Astrocyte of the cerebellum (primary cell): Measurements from ENCODE around the gene KDM8.

Experiments used
- DNase-seq: peaks from one replicate; pipeline ENCODE4 v3.0.0-alpha.2; 2011; ENCODE audit warnings: low read depth
- H3K4me3 ChIP-seq: 2 replicates; pipeline ENCODE4 v1.5.1; 2011; ENCODE audit warnings: mild to moderate bottlenecking, low read depth, low read length, moderate library complexity
- CTCF ChIP-seq: IDR thresholded peaks from 2 replicates; pipeline ENCODE4 v1.5.1; 2012; ENCODE audit warnings: low read length, low read depth, moderate library complexity, mild to moderate bottlenecking; ENCODE audit errors: missing control alignments
- in situ Hi-C: cut with HindIII; loops from 2 replicates; pipeline ENCODE4 v1.10.0; 2017; ENCODE audit warnings: low sequenced_read_pairs

The KDM8 gene

DNA sequence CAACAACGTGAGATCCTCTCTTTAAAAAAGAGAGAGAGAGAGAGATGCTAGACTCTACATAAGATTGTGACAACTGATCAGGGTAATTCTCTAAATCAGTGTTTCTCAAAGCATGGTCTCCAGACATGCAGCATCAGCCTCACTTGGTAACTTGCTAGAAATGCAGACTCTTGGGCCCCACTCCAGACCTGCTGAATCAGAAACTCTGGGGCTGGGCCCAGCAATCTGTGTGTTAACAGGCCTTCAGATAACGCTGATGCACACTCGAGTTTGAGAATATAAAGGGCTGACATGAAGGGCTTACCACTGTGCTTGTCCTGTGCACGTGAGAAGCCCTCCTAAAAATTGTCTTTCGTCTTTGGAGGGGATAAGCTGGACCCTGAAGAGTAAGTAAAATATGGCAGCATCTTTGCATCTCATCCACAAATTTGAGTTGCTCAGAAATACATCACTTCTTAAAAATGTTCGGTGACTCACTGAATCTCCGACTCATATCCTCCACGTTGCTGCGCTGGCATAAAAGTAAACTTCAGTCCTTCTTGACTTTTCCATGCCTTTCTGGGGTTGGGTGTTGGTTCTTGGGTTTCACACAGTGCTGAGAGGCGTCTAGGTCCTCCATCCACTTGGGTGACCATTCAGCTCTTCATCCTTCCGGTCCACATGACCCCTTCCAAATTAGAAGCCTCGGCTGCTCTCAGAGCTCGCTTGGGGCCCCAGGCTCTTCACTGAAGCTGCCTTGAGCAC is 26.1 kb upstream of the KDM8 start:
- DNase-seq: peak; percentile 8
- in situ Hi-C loops: no loop called here
- no peak overlapping the region for H3K4me3 ChIP-seq

GRCh38 chr16:27179500-27180072 is 23.7 kb upstream of the KDM8 start:
- peak; percentile 85 for TF ChIP-seq CTCF
- in situ Hi-C loops: no loop called here
- DNase-seq: peak; percentile 16
- no peak overlapping the region for H3K4me3 ChIP-seq

More for the DNA sequence above, 26.1 kb upstream of the KDM8 start:
- no peak for TF ChIP-seq CTCF

GRCh38 chr16:27181019-27181790 is 22.1 kb upstream of the KDM8 start:
- no peak for DNase-seq
- in situ Hi-C loops: no loop called here
- no peak overlapping the region for H3K4me3 ChIP-seq
- TF ChIP-seq CTCF: no peak

GRCh38 chr16:27182906-27183405 is 20.4 kb upstream of the KDM8 start:
- H3K4me3 ChIP-seq: no peak overlapping the region
- no peak for DNase-seq
- in situ Hi-C loops: no loop called here
- TF ChIP-seq CTCF: no peak

DNA sequence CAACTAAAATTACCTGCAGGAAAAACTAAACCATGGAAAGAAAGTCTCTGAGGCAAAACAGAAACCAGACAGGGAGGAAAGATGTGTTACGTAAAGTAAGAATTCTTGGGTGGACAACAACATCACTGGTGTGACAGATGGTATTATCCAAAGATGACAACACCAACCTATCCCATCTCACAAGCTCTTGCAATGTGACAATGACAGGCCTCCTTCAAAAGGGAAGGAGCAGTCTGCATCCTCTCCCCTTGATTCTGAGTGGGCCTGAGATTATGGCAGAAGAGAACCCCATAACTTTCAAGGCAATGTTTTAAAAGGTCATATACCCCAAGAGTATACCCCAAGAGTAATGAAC is 17.6 kb upstream of the KDM8 start:
- in situ Hi-C loops: no loop called here
- no peak overlapping the region for H3K4me3 ChIP-seq
- no peak for DNase-seq
- no peak for TF ChIP-seq CTCF

GRCh38 chr16:27188633-27189032 is 14.7 kb upstream of the KDM8 start:
- no peak for TF ChIP-seq CTCF
- H3K4me3 ChIP-seq: no peak overlapping the region
- in situ Hi-C loops: no loop called here
- no peak for DNase-seq
